Endodermal cell (in vitro differentiated cells): ENCODE data around the gene PDK2. TPM values are rescaled to one million over a fixed set of nuclear protein-coding genes. Genes with fewer than 3 reads are reported as not detected.

Experiments
- DNase-seq: peaks from one replicate; pipeline ENCODE4 v3.0.0-alpha.2; 2017
- H3K27ac ChIP-seq: 2 replicates; pipeline ENCODE4 v1.5.1; 2013; ENCODE audit warnings: mild to moderate bottlenecking, low read depth, low read length, moderate library complexity
- H3K27me3 ChIP-seq: 2 replicates; pipeline ENCODE4 v1.6.1; 2013; ENCODE audit warnings: mild to moderate bottlenecking, low read length, moderate library complexity; ENCODE audit not compliant: insufficient read depth, control insufficient read depth, poor library complexity, severe bottlenecking
- H3K36me3 ChIP-seq: 2 replicates; pipeline ENCODE4 v1.7.0; 2013; ENCODE audit warnings: mild to moderate bottlenecking, low read length, moderate library complexity; ENCODE audit not compliant: control insufficient read depth, insufficient read depth
- H3K4me1 ChIP-seq: one replicate; pipeline ENCODE4 v1.7.0; 2013; ENCODE audit warnings: low read length; ENCODE audit not compliant: control insufficient read depth, insufficient read depth
- H3K4me3 ChIP-seq: 2 replicates; pipeline ENCODE4 v1.5.1; 2013; ENCODE audit warnings: mild to moderate bottlenecking, low read length, moderate library complexity
- H3K9ac ChIP-seq: 2 replicates; pipeline ENCODE4 v1.6.1; 2013; ENCODE audit warnings: mild to moderate bottlenecking, low read length, moderate library complexity; ENCODE audit not compliant: poor library complexity, severe bottlenecking; ENCODE audit errors: extremely low read depth
- H3K9me3 ChIP-seq: 2 replicates; pipeline ENCODE4 v1.6.1; 2013; ENCODE audit warnings: mild to moderate bottlenecking, low read length, moderate library complexity; ENCODE audit not compliant: control insufficient read depth
- H3K27ac Mint-ChIP-seq: 2 replicates; pipeline ENCODE4 v1.8.0; 2020; ENCODE audit warnings: mixed read lengths
- H3K27me3 Mint-ChIP-seq: 2 replicates; pipeline ENCODE4 v1.8.0; 2021; ENCODE audit warnings: mild to moderate bottlenecking, mixed read lengths; ENCODE audit not compliant: insufficient read depth
- H3K36me3 Mint-ChIP-seq: 2 replicates; pipeline ENCODE4 v1.8.0; 2020; ENCODE audit warnings: low read depth, mixed read lengths
- H3K4me1 Mint-ChIP-seq: 2 replicates; pipeline ENCODE4 v1.8.0; 2020; ENCODE audit warnings: mixed read lengths
- H3K4me3 Mint-ChIP-seq: 2 replicates; pipeline ENCODE4 v1.8.0; 2020; ENCODE audit warnings: mild to moderate bottlenecking, moderate library complexity, mixed read lengths
- H3K9me3 Mint-ChIP-seq: 2 replicates; pipeline ENCODE4 v1.8.0; 2020; ENCODE audit warnings: mild to moderate bottlenecking, mixed read lengths
- WGBS, 2 experiments: methylation state at CpG; one replicate each; pipeline versions ENCODE4 v1.1.5 to v1.1.7; 2013; ENCODE audit warnings: missing lambda C conversion rate in 2 of 2, mixed read lengths in 1 of 2; ENCODE audit not compliant: insufficient coverage in 1 of 2, insufficient read length in 1 of 2; 5-methylcytosine and 5-hydroxymethylcytosine counted together
- total RNA-seq, 2 donors: library from RNA; stranded (reverse); fragmentation: NEBNext Ultra II Directional in 1 of 2; extraction: Animal tissue kit (Norgen Biotek cat#: 25700) in 1 of 2; gene quantifications; 2 replicates in 1 of 2; 3 replicates in 1 of 2; pipeline ENCODE4 v1.2.1, GENCODE V29; 2021
- TF ChIP-seq, protein P1 (sequence below): fragments of 200-600 bp; sonication (generic); conservative IDR thresholded peaks from 2 replicates; pipeline ENCODE4 v1.5.0; 2021; ENCODE audit warnings: antibody characterized with exemption, mild to moderate bottlenecking

Gene PDK2
- total RNA-seq, 2 donors from 2014 or later = 23.0 to 24.2 TPM

DNA sequence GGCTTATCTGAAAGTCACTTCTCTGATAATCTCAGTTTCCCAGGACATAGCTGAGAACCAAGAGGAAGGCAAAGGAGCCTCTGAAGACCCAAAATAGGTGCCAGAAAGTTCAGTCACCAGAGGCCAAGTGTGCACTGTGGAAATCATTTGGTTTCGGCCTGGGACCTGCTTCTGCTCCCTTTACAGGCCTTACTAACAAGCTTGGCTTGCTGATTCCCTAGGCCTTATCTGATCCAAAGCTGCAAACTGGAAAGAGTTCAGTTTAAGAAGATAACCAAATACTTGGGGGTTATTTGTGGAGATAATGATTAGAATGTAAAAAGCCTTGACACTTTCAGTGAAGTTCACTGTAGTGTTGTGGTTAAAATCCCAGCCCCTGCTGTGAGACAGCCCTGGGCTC lies 22.2 kb upstream of the PDK2 start:
- Histone ChIP-seq H3K4me3 (no peak overlapping the region), H3K36me3 (peaks cover 6% of the 10 kb centered on the region), H3K27me3 (peaks cover 83% of the 10 kb centered on the region), H3K9me3 (peaks cover 9% of the 10 kb centered on the region), H3K4me1 (peaks cover 5% of the 10 kb centered on the region), H3K27ac (no peak overlapping the region), H3K9ac (no peak overlapping the region)
- peaks cover 26% of the 10 kb centered on the region for H3K36me3 Mint-ChIP-seq
- peaks cover 94% of the 10 kb centered on the region for H3K27me3 Mint-ChIP-seq
- peaks cover 4% of the 10 kb centered on the region for H3K9me3 Mint-ChIP-seq
- peaks cover 6% of the 10 kb centered on the region for H3K4me1 Mint-ChIP-seq
- H3K27ac Mint-ChIP-seq = no peak overlapping the region
- TF ChIP-seq, protein P1, sequence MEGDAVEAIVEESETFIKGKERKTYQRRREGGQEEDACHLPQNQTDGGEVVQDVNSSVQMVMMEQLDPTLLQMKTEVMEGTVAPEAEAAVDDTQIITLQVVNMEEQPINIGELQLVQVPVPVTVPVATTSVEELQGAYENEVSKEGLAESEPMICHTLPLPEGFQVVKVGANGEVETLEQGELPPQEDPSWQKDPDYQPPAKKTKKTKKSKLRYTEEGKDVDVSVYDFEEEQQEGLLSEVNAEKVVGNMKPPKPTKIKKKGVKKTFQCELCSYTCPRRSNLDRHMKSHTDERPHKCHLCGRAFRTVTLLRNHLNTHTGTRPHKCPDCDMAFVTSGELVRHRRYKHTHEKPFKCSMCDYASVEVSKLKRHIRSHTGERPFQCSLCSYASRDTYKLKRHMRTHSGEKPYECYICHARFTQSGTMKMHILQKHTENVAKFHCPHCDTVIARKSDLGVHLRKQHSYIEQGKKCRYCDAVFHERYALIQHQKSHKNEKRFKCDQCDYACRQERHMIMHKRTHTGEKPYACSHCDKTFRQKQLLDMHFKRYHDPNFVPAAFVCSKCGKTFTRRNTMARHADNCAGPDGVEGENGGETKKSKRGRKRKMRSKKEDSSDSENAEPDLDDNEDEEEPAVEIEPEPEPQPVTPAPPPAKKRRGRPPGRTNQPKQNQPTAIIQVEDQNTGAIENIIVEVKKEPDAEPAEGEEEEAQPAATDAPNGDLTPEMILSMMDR = no peak
- no peak overlapping the region for H3K4me3 Mint-ChIP-seq
- DNase-seq = no peak
- WGBS, 2 experiments = 87 to 100% methylated on average over 1 of the region's 1 CpG

DNA sequence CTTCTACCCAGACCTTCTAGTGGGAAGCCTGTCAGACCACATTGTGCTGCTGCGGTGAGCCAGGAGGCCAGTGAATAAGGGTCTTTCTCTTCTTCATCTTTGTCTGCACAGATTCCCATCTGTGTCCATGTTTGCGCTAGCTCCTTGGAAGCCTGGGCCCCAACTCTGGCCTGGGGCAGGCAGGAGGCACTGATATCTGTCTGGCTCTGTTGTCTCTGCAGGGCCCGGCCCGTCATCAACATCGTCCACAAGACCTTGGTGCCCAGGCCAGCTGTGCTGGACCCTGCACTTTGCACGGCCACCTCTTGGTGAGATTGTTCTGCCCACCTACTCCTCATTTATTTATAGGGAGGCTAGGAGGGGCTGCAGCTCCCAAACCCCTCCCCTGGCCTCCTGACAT lies 20.9 kb upstream of the PDK2 start:
- no peak overlapping the region for H3K27ac Mint-ChIP-seq
- H3K9me3 Mint-ChIP-seq = peaks cover 4% of the 10 kb centered on the region
- peaks cover 93% of the 10 kb centered on the region for H3K27me3 Mint-ChIP-seq
- H3K27me3 ChIP-seq = peaks cover 82% of the 10 kb centered on the region
- H3K4me3 Mint-ChIP-seq = no peak overlapping the region
- H3K36me3 Mint-ChIP-seq = peaks cover 29% of the 10 kb centered on the region
- H3K36me3 ChIP-seq = peaks cover 3% of the 10 kb centered on the region
- TF ChIP-seq, protein P1 = no peak
- peaks cover 5% of the 10 kb centered on the region for H3K4me1 ChIP-seq
- no peak overlapping the region for H3K4me3 ChIP-seq
- 91 to 100% methylated on average over 2 to 6 of the region's 6 CpGs for WGBS, 2 experiments
- H3K9ac ChIP-seq = no peak overlapping the region
- peaks cover 6% of the 10 kb centered on the region for H3K4me1 Mint-ChIP-seq
- H3K27ac ChIP-seq = no peak overlapping the region
- H3K9me3 ChIP-seq = peaks cover 9% of the 10 kb centered on the region
- no peak for DNase-seq

DNA sequence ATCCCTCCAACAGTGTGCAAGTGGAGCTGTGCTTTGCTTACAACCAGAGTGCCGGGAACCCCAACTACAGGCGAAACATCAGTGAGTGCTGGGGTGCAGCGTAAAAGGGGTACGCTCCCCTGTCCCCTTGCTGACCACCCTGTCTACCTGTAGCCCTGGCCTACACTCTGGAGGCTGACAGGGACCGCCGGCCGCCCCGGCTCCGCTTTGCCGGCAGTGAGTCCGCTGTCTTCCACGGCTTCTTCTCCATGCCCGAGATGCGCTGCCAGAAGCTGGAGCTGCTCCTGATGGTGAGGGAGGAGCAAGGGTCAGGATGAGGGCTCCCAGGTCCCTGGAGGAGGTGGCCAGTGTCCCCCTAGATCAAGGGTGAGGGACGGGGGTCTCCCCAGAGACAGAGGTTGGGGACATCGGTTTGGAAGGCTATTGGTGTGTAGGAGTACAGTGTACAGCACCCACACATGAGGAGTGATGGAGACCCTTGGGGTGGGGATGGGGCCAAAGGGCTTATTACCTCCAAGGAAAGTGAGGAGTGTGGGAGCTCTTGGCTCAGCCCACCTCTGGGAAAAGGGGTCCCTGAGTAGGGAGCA lies 19.6 kb upstream of the PDK2 start:
- Histone ChIP-seq H3K27ac (no peak overlapping the region), H3K4me1 (peaks cover 5% of the 10 kb centered on the region), H3K27me3 (peaks cover 69% of the 10 kb centered on the region), H3K9ac (no peak overlapping the region), H3K4me3 (no peak overlapping the region), H3K36me3 (peaks cover 3% of the 10 kb centered on the region), H3K9me3 (peaks cover 9% of the 10 kb centered on the region)
- TF ChIP-seq, protein P1 = no peak
- no peak for DNase-seq
- 96 to 97% methylated on average over 10 to 16 of the region's 16 CpGs for WGBS, 2 experiments
- Mint-ChIP-seq H3K27me3 (peaks cover 82% of the 10 kb centered on the region), H3K36me3 (peaks cover 29% of the 10 kb centered on the region), H3K4me3 (no peak overlapping the region), H3K4me1 (peaks cover 6% of the 10 kb centered on the region), H3K27ac (no peak overlapping the region), H3K9me3 (peaks cover 4% of the 10 kb centered on the region)
